ENCODE results near the gene IMPDH1.

The IMPDH1 gene

GRCh38 chr7:128421384-128421783 is 11.6 kb upstream of the IMPDH1 start:
- Histone ChIP-seq H3K4me2 (no peak overlapping the region; the same call in 1 of the 2 replicates), H3K4me3 (no peak overlapping the region), H3K36me3 (no peaks in the 10 kb centered on the region), H3K9ac (no peak overlapping the region), H3K27ac (no peak overlapping the region), H3K9me3 (no peaks in the 10 kb centered on the region), H4K20me1 (no peaks in the 10 kb centered on the region), H3K4me1 (peaks cover 9% of the 10 kb centered on the region), H3K27me3 (no peaks in the 10 kb centered on the region)
- TF ChIP-seq Cebpa-rat (IDR thresholded peaks at IDR 0.05) = no peak

- TF ChIP-seq Cebpa-rat (IDR thresholded peaks at IDR 0.05) = no peak
- H3K4me2 ChIP-seq = peak overlapping the region; percentile 33
- H3K9ac ChIP-seq = no peak overlapping the region
- H4K20me1 ChIP-seq = no peaks in the 10 kb centered on the region
- no peaks in the 10 kb centered on the region for H3K9me3 ChIP-seq
- no peak overlapping the region for H3K4me3 ChIP-seq
- H3K36me3 ChIP-seq = no peaks in the 10 kb centered on the region
- no peaks in the 10 kb centered on the region for H3K27me3 ChIP-seq
- peaks cover 9% of the 10 kb centered on the region for H3K4me1 ChIP-seq
- no peak overlapping the region for H3K27ac ChIP-seq
Measured at GRCh38 chr7:128420773-128421172, 11.0 kb upstream of the IMPDH1 start.

DNA sequence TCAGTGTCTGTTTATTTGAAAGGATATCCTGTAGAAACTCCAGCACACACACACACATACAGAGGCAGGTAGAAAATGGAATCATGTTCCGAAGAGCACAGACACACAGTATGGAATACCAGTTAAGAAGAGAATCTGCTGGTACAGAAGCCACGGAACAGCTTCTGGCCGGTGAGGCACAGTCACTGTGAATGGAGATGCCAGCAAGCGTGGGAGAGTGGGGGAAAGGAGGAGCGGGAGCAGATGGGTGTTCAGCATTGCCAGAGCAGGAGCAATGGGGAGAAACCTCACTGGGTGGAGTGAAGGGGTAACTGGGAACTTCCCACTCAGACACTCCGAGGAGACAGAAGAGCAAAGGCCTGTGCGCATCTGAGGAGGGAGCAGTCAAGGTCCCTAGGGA is 9.5 kb upstream of the IMPDH1 start:
- Histone ChIP-seq H4K20me1 (no peaks in the 10 kb centered on the region), H3K27ac (no peak overlapping the region), H3K27me3 (no peaks in the 10 kb centered on the region), H3K4me3 (no peak overlapping the region), H3K36me3 (no peaks in the 10 kb centered on the region), H3K9me3 (no peaks in the 10 kb centered on the region), H3K9ac (no peak overlapping the region), H3K4me1 (peaks cover 9% of the 10 kb centered on the region), H3K4me2 (no peak overlapping the region)
- no peak for TF ChIP-seq Cebpa-rat (IDR thresholded peaks at IDR 0.05)

GRCh38 chr7:128417071-128417470 is 7.3 kb upstream of the IMPDH1 start:
- TF ChIP-seq Cebpa-rat (IDR thresholded peaks at IDR 0.05) = no peak

DNA sequence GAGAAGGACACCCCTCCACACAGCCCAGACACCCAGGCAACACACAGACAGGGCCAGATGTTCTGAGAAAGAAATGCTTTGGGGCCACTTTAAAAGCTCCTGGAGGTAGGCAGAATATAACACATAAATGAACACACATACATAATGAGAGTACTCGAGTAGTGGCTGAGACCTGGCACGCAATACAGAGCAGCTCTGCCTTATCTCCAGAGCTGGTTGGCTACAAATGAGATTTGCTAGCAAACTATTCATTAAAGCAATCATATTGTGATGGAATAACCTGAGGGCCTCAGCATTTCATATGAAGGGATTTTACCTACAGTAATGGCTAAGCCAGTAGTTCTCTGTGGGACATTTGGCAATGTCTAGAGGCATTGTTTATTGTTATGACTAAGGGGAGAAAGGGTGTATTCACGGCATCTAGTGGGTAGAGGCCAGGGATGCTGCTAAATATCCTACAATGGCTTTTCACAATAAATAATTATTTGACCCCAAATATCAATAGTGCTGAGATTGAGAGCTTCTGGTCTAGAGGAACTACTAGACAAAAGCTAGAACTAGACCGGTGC is 5.5 kb upstream of the IMPDH1 start:
- no peak overlapping the region for H3K27ac ChIP-seq
- H3K9me3 ChIP-seq = no peaks in the 10 kb centered on the region
- no peaks in the 10 kb centered on the region for H4K20me1 ChIP-seq
- H3K9ac ChIP-seq = no peak overlapping the region
- no peak overlapping the region for H3K4me2 ChIP-seq
- H3K27me3 ChIP-seq = no peaks in the 10 kb centered on the region
- H3K4me1 ChIP-seq = peaks cover 5% of the 10 kb centered on the region
- H3K36me3 ChIP-seq = no peaks in the 10 kb centered on the region
- no peak overlapping the region for H3K4me3 ChIP-seq
- TF ChIP-seq Cebpa-rat (IDR thresholded peaks at IDR 0.05) = no peak

More at GRCh38 chr7:128417071-128417470, 7.3 kb upstream of the IMPDH1 start:
- H3K4me3 ChIP-seq = no peak overlapping the region
- no peaks in the 10 kb centered on the region for H4K20me1 ChIP-seq
- H3K27ac ChIP-seq = no peak overlapping the region
- H3K27me3 ChIP-seq = no peaks in the 10 kb centered on the region
- no peaks in the 10 kb centered on the region for H3K9me3 ChIP-seq
- no peaks in the 10 kb centered on the region for H3K36me3 ChIP-seq
- H3K4me2 ChIP-seq = no peak overlapping the region
- H3K4me1 ChIP-seq = peaks cover 9% of the 10 kb centered on the region
- no peak overlapping the region for H3K9ac ChIP-seq

DNA sequence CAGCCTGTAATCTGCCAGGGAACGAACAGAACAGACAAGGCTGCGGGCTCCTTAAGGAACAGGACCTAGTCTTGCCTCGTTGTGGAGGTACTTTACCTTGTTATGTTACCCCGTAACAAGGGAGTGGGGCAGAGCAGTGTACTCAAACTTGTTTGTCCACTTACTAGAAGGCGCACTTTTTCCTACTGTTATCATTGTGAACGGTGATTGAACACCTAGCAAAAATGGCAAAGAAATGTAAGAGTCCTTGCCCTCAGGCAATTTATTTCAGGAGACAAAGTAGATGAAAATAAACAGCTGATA is 620 bp upstream of the IMPDH1 start:
- Histone ChIP-seq H4K20me1 (no peaks in the 10 kb centered on the region), H3K9ac (peak overlapping the region; percentile 75), H3K9me3 (no peaks in the 10 kb centered on the region), H3K4me3 (peak overlapping the region; percentile 71), H3K4me1 (peaks cover 38% of the 10 kb centered on the region), H3K4me2 (peak overlapping the region; percentile 93), H3K27me3 (no peaks in the 10 kb centered on the region), H3K36me3 (no peaks in the 10 kb centered on the region), H3K27ac (peak overlapping the region; percentile 39; the same call in 1 of the 2 replicates)
- TF ChIP-seq Cebpa-rat (IDR thresholded peaks at IDR 0.05) = no peak

- Histone ChIP-seq H3K36me3 (no peaks in the 10 kb centered on the region; the same call in 1 of the 2 replicates), H3K9me3 (no peaks in the 10 kb centered on the region), H3K27me3 (no peaks in the 10 kb centered on the region), H3K4me1 (peaks cover 51% of the 10 kb centered on the region), H3K9ac (peak overlapping the region; percentile 75), H3K4me3 (peak overlapping the region; percentile 71), H3K4me2 (peak overlapping the region; percentile 93), H4K20me1 (peaks cover 14% of the 10 kb centered on the region), H3K27ac (peak overlapping the region; percentile 71)
- no peak for TF ChIP-seq Cebpa-rat (IDR thresholded peaks at IDR 0.05)
Measured at GRCh38 chr7:128408709-128409595, 830 bp downstream of the IMPDH1 start.

DNA sequence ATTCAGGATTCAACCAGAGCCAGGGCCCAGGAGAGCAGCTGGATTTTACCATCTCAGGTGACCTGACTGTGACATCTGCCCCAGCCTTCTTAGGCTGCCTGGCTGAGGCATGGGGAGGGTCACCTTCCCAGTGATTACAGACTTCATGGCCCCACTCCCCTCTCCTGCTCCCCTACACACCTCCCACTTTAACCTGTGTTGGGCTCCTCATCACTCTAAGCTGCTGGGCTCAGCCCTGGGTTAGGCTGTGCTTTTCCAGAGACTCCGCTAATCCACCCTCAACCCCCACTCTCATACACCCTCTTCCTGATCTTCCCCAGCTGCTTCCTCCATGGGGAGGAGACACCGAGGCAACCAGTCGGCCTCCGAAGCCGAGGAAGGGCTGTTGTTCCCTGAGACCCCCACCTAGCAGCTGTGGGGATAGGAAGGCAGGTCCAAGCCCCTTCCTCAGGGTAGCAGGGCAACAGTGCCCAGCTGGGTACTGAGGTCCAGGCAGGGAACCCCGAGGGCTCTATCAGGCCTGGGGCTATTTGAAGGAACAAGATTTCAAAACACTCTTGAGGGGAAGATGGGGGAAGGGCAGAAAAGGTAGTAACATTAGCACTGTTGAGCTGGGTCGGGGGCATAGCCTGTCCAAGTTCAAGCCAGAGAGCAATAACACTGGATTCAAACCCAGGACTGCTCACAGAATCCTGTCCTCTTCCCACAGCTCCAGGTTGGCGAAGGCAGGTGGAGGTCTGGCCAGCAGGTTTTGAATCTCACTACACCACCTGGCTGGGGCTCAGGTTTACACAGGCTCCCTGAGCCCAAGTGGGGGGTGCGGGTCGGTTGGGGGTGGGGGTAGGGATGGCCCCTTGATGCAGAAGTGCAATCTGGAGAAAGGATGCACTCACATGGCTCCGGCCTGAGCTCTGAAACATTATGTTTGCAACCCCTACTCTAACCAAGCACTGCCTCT is 1.8 kb downstream of the IMPDH1 start:
- H3K27ac ChIP-seq = peak overlapping the region; percentile 71
- H4K20me1 ChIP-seq = peaks cover 23% of the 10 kb centered on the region
- H3K4me3 ChIP-seq = peak overlapping the region; percentile 71
- peak overlapping the region; percentile 75 for H3K9ac ChIP-seq
- H3K4me1 ChIP-seq = peaks cover 60% of the 10 kb centered on the region
- no peaks in the 10 kb centered on the region for H3K9me3 ChIP-seq
- peak overlapping the region; percentile 93 for H3K4me2 ChIP-seq
- no peaks in the 10 kb centered on the region for H3K27me3 ChIP-seq
- TF ChIP-seq Cebpa-rat (IDR thresholded peaks at IDR 0.05) = no peak
- H3K36me3 ChIP-seq = peaks cover 9% of the 10 kb centered on the region

GRCh38 chr7:128407233-128407589 is 2.6 kb downstream of the IMPDH1 start:
- no peaks in the 10 kb centered on the region for H3K27me3 ChIP-seq
- H3K4me2 ChIP-seq = peak overlapping the region; percentile 93
- peaks cover 68% of the 10 kb centered on the region for H3K4me1 ChIP-seq
- H3K9me3 ChIP-seq = no peaks in the 10 kb centered on the region
- no peak for TF ChIP-seq Cebpa-rat (IDR thresholded peaks at IDR 0.05)
- H3K4me3 ChIP-seq = peak overlapping the region; percentile 71
- peaks cover 31% of the 10 kb centered on the region for H4K20me1 ChIP-seq
- H3K36me3 ChIP-seq = peaks cover 17% of the 10 kb centered on the region
- peak overlapping the region; percentile 75; the same call in 1 of the 2 replicates for H3K9ac ChIP-seq
- peak overlapping the region; percentile 71 for H3K27ac ChIP-seq
